ENCODE results near the gene PCDH9. TPM values are rescaled to one million over a fixed set of nuclear protein-coding genes. Genes with fewer than 3 reads are reported as not detected.

The PCDH9 gene
- total and polyA plus RNA-seq, 2 of the 4 experiments (the other 2 are of a cell fraction) = 2.2 to 10.2 TPM

GRCh38 chr13:67210208-67210607, 19.9 kb downstream of the PCDH9 start:
- Histone ChIP-seq H3K9ac (ENCODE audit: low read depth, low read length) (no peak overlapping the region), H3K4ac (ENCODE audit: low read depth, low read length) (no peak overlapping the region), H3K27ac (ENCODE audit: insufficient read depth, low read length) (no peak overlapping the region), H3K14ac (replicated peaks; ENCODE audit: low read depth, low read length) (no peak overlapping the region), H3K23ac (ENCODE audit: low read depth, low read length) (no peak overlapping the region), H4K5ac (ENCODE audit: low read depth, low read length) (no peak overlapping the region), H2AK5ac (ENCODE audit: low read depth, low read length) (no peak overlapping the region), H2BK20ac (ENCODE audit: low read depth, low read length) (no peak overlapping the region), H3K9me1 (ENCODE audit: insufficient read depth, low read length) (no peaks in the 10 kb centered on the region), H3K36me3 (ENCODE audit: control insufficient read depth, insufficient read depth, low read length) (no peaks in the 10 kb centered on the region), H2BK15ac (ENCODE audit: low read depth, low read length) (no peak overlapping the region), H4K91ac (ENCODE audit: insufficient read depth, low read depth, low read length) (no peak overlapping the region), H3K4me3 (ENCODE audit: insufficient read depth, low read depth, low read length) (no peak overlapping the region), H4K8ac (ENCODE audit: low read depth in 2 of 2, low read length in 2 of 2) (no peak overlapping the region), H2BK120ac (ENCODE audit: low read depth, low read length) (no peak overlapping the region), H3K79me1 (ENCODE audit: low read depth in 1 of 2, low read length in 2 of 2) (no peaks in the 10 kb centered on the region), H3K4me1 (ENCODE audit: control insufficient read depth, insufficient read depth, low read length) (no peaks in the 10 kb centered on the region), H2AFZ (replicated peaks; ENCODE audit: low read length, poor library complexity) (no peak overlapping the region), H2BK5ac (ENCODE audit: low read depth, low read length, poor library complexity, severe bottlenecking) (no peak overlapping the region), H3K56ac (ENCODE audit: extremely low read depth, insufficient read depth, low read length) (no peak overlapping the region), H3K18ac (ENCODE audit: low read depth, low read length) (no peak overlapping the region), H3K4me2 (ENCODE audit: low read depth, low read length) (no peak overlapping the region), H4K20me1 (ENCODE audit: insufficient read depth, low read length) (no peaks in the 10 kb centered on the region), H3K27me3 (ENCODE audit: control insufficient read depth, insufficient read depth, low read length) (no peaks in the 10 kb centered on the region), H3K9me3 (ENCODE audit: control insufficient read depth, insufficient read depth, low read length) (no peaks in the 10 kb centered on the region), H2AK9ac (replicated peaks; ENCODE audit: low read depth, low read length, poor library complexity) (no peak overlapping the region)
- DNase-seq (no peak), ATAC-seq (ENCODE audit: low read depth) (no peak)
- TF ChIP-seq CTCF (conservative IDR thresholded peaks at IDR 0.05; ENCODE audit: low read depth, low read length) (no peak), NFE2L2 (IDR thresholded peaks at IDR 0.05; ENCODE audit: low read depth, low read length) (no peak), POLR2A (IDR thresholded peaks at IDR 0.05; ENCODE audit: low read depth, low read length) (no peak), RAD21 (IDR thresholded peaks at IDR 0.05; ENCODE audit: low read length) (no peak), MAZ (IDR thresholded peaks at IDR 0.05; ENCODE audit: borderline replicate concordance, low read depth, low read length) (no peak), RCOR1 (IDR thresholded peaks at IDR 0.05; ENCODE audit: insufficient replicate concordance, low read length) (no peak), BHLHE40 (IDR thresholded peaks at IDR 0.05; ENCODE audit: low read depth, low read length) (no peak), USF2 (IDR thresholded peaks at IDR 0.05; ENCODE audit: low read depth, low read length) (no peak), MXI1 (IDR thresholded peaks at IDR 0.05; ENCODE audit: borderline replicate concordance, low read depth, low read length) (no peak), CEBPB (IDR thresholded peaks at IDR 0.05; ENCODE audit: low read depth, low read length) (no peak), RFX5 (IDR thresholded peaks at IDR 0.05; ENCODE audit: low read depth, low read length) (no peak), SMC3 (IDR thresholded peaks at IDR 0.05; ENCODE audit: low read depth, low read length) (no peak), CHD1 (IDR thresholded peaks at IDR 0.05; ENCODE audit: low read depth, low read length) (no peak), ELK1 (IDR thresholded peaks at IDR 0.05; ENCODE audit: borderline replicate concordance, low read depth, low read length) (no peak), MAFK (IDR thresholded peaks at IDR 0.05; ENCODE audit: low read depth, low read length) (no peak), FOS (IDR thresholded peaks at IDR 0.05; ENCODE audit: low read depth, low read length) (no peak)
- no TSS peak for BruUV-seq (replicated peaks)
- in situ Hi-C loops (cut with MboI; ENCODE audit: low sequenced_read_pairs) = no loop called here
- intact Hi-C loops (cut with micrococcal nuclease) = no loop called here
- CTCF ChIA-PET = interaction anchor here (0.6 kb wide), 1 partner anchor 1014 kb away, joined by 4 read pairs; no protein-coding TSS in a partner anchor
- dilution Hi-C loops (cut with HindIII; ENCODE audit: low sequenced_read_pairs, unreplicated experiment) = no loop called here
- POLR2A ChIA-PET (ENCODE audit: unreplicated experiment) = no interaction called here

All from IMR-90 (cell line).